ENCODE results near the gene HRH1.

DNA sequence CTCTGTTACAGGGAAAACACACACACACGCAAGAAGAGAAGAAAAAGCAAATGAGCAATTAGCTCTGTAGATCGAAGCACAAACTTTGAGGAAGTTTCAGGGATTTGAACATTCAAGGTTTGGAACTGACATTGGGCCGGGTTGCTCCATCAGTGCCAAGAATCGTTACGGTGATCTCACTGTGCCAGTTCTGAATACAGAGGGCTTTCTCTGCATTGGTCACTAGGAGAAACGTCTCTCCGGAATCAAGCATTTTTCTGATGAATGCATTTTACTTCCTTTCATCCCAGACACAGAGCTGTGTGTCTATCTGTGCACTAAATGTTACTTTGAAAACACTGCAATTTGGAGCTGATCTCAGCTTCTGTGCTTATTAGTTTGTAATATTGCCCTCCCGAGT, 11.2 kb downstream of the HRH1 start:
- TF ChIP-seq, protein P1, sequence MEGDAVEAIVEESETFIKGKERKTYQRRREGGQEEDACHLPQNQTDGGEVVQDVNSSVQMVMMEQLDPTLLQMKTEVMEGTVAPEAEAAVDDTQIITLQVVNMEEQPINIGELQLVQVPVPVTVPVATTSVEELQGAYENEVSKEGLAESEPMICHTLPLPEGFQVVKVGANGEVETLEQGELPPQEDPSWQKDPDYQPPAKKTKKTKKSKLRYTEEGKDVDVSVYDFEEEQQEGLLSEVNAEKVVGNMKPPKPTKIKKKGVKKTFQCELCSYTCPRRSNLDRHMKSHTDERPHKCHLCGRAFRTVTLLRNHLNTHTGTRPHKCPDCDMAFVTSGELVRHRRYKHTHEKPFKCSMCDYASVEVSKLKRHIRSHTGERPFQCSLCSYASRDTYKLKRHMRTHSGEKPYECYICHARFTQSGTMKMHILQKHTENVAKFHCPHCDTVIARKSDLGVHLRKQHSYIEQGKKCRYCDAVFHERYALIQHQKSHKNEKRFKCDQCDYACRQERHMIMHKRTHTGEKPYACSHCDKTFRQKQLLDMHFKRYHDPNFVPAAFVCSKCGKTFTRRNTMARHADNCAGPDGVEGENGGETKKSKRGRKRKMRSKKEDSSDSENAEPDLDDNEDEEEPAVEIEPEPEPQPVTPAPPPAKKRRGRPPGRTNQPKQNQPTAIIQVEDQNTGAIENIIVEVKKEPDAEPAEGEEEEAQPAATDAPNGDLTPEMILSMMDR (IDR thresholded peaks at IDR 0.05), result no peak
- TF ChIP-seq POLR2A (IDR thresholded peaks at IDR 0.05), result no peak

Measured in adrenal gland (tissue), 5 donors.